Left ventricle myocardium inferior (tissue), 1 donor: ENCODE results near the gene RASSF4. TPM values are rescaled to one million over a fixed set of nuclear protein-coding genes. Genes with fewer than 3 reads are reported as not detected.

Source experiments
- DNase-seq: peaks from one replicate; pipeline ENCODE4 v3.0.0-alpha.2; 2020
- H3K27ac ChIP-seq: fragments of 200-600 bp; replicated peaks from 2 replicates; pipeline ENCODE4 v1.8.0; 2021
- H3K27me3 ChIP-seq: fragments of 200-600 bp; 2 replicates; pipeline ENCODE4 v1.8.0; 2021; ENCODE audit warnings: low read depth
- H3K36me3 ChIP-seq: fragments of 200-600 bp; 2 replicates; pipeline ENCODE4 v1.8.0; 2021
- H3K4me1 ChIP-seq: fragments of 200-600 bp; 2 replicates; pipeline ENCODE4 v1.8.0; 2021
- H3K4me3 ChIP-seq: fragments of 200-600 bp; 2 replicates; pipeline ENCODE4 v1.8.0; 2021; ENCODE audit warnings: mild to moderate bottlenecking, moderate library complexity
- H3K9me3 ChIP-seq: fragments of 200-600 bp; replicated peaks from 2 replicates; pipeline ENCODE4 v1.8.0; 2021
- intact Hi-C: fragments of 100-400 bp; cut with micrococcal nuclease; formaldehyde crosslinking; loops from one replicate; pipeline ENCODE4 v1.11.0; 2022
- total RNA-seq: library from RNA; stranded (reverse); fragmentation: NEBNext Ultra II Directional; extraction: Animal tissue kit (Norgen Biotek cat#: 25700); gene quantifications from one replicate; pipeline ENCODE4 v1.2.1, GENCODE V29; 2021
- TF ChIP-seq, protein P1 (sequence below): fragments of 200-600 bp; IDR thresholded peaks from 2 replicates; pipeline ENCODE4 v1.8.0; 2021; ENCODE audit warnings: antibody characterized with exemption, mild to moderate bottlenecking, borderline replicate concordance
- donor health status: DM: no; HTN: yes; CAD: no; lungs with severe emphysema.

The RASSF4 gene
- total RNA-seq, 1 donor from 2014 or later, result 103 TPM

GRCh38 chr10:44921061-44921460 is 38.5 kb upstream of the RASSF4 start:
- Histone ChIP-seq H3K4me1 (no peaks in the 10 kb centered on the region), H3K27me3 (no peaks in the 10 kb centered on the region), H3K4me3 (no peak overlapping the region), H3K27ac (no peak overlapping the region), H3K36me3 (no peaks in the 10 kb centered on the region), H3K9me3 (no peaks in the 10 kb centered on the region)
- DNase-seq, result no peak
- TF ChIP-seq, protein P1, sequence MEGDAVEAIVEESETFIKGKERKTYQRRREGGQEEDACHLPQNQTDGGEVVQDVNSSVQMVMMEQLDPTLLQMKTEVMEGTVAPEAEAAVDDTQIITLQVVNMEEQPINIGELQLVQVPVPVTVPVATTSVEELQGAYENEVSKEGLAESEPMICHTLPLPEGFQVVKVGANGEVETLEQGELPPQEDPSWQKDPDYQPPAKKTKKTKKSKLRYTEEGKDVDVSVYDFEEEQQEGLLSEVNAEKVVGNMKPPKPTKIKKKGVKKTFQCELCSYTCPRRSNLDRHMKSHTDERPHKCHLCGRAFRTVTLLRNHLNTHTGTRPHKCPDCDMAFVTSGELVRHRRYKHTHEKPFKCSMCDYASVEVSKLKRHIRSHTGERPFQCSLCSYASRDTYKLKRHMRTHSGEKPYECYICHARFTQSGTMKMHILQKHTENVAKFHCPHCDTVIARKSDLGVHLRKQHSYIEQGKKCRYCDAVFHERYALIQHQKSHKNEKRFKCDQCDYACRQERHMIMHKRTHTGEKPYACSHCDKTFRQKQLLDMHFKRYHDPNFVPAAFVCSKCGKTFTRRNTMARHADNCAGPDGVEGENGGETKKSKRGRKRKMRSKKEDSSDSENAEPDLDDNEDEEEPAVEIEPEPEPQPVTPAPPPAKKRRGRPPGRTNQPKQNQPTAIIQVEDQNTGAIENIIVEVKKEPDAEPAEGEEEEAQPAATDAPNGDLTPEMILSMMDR, result no peak
- intact Hi-C loops, result no loop called here

- intact Hi-C loops, result no loop called here
- H3K4me3 ChIP-seq, result no peak overlapping the region
- TF ChIP-seq, protein P1, result no peak
Observed at GRCh38 chr10:44921506-44921905, 38.1 kb upstream of the RASSF4 start.

GRCh38 chr10:44922021-44922420 is 37.6 kb upstream of the RASSF4 start:
- intact Hi-C loops, result no loop called here
- no peak for DNase-seq
- Histone ChIP-seq H3K36me3 (no peaks in the 10 kb centered on the region), H3K9me3 (no peaks in the 10 kb centered on the region), H3K4me3 (no peak overlapping the region), H3K27ac (no peak overlapping the region), H3K4me1 (no peaks in the 10 kb centered on the region), H3K27me3 (no peaks in the 10 kb centered on the region)
- TF ChIP-seq, protein P1, result no peak

More at GRCh38 chr10:44921506-44921905, 38.1 kb upstream of the RASSF4 start:
- H3K36me3 ChIP-seq, result no peaks in the 10 kb centered on the region
- no peaks in the 10 kb centered on the region for H3K4me1 ChIP-seq
- H3K27ac ChIP-seq, result no peak overlapping the region
- H3K27me3 ChIP-seq, result no peaks in the 10 kb centered on the region
- H3K9me3 ChIP-seq, result no peaks in the 10 kb centered on the region
- DNase-seq, result no peak

DNA sequence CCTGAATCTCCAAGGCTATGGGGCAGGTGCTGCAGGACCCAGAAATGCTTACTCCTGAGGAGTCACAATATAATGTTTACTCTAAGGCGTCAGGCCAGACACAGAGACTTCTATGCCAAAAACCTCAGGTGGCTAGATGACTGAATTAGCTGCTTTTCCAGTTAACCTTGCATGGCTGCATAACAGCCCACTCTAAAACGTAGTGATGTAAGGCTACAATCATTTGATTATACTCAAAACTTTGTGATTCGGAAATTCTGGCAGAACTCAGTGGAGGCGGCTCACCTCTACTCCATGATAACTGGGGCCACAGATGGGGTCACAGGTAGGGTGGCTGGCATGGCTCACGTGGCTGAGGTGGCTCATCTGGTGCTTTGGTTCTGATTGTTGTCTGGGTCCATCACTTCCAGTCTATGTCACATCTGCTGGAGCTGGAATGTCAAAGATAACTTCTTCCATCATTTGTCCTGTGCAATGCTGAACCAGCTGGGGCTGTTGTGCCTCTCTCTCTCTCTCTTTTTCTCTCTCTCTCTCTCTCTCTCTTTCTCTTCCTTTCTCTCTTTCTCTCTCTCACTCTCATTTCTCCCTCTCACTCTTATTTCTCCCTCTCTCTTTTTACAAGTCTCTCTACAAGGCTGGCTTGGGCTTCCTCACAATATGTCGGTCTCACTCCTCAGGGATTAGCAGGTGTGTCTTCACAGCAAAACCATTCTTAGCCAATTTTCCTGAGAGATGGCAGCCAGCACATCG is 36.6 kb upstream of the RASSF4 start:
- intact Hi-C loops, result no loop called here
- Histone ChIP-seq H3K36me3 (no peaks in the 10 kb centered on the region), H3K4me1 (no peaks in the 10 kb centered on the region), H3K4me3 (no peak overlapping the region), H3K27me3 (no peaks in the 10 kb centered on the region), H3K27ac (no peak overlapping the region), H3K9me3 (no peaks in the 10 kb centered on the region)
- TF ChIP-seq, protein P1, result no peak
- no peak for DNase-seq

DNA sequence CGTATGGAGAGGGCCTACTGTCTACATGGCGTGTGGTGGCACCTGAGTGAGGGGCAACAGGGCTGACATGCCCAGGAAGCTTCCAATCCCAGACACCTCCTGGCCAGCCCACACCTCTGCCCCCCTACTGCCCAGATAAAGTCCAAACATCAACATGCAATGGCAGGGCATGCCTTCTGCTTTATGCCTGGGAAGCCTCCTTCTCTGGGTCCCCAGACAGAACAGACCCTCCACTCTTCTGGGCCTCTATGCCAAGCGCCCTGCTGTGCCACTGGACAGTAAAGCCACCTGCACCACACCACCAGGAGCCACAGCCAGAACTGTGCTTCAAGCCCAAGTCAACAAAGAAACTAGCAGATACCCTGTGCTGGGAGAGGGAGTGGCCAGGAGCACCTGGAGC is 36.0 kb upstream of the RASSF4 start:
- no peaks in the 10 kb centered on the region for H3K9me3 ChIP-seq
- no peak for DNase-seq
- no peaks in the 10 kb centered on the region for H3K36me3 ChIP-seq
- no peak overlapping the region for H3K27ac ChIP-seq
- TF ChIP-seq, protein P1, result no peak
- H3K27me3 ChIP-seq, result no peaks in the 10 kb centered on the region
- H3K4me1 ChIP-seq, result no peaks in the 10 kb centered on the region
- intact Hi-C loops, result no loop called here
- no peak overlapping the region for H3K4me3 ChIP-seq
